Duodenal mucosa (tissue), 2 donors: ENCODE results near the gene FEM1C.

ENCODE experiments used
- H3K27ac ChIP-seq: one replicate; pipeline ENCODE4 v1.7.0; 2013; ENCODE audit warnings: low read depth, low read length
- H3K27me3 ChIP-seq, 2 donors: one replicate each; pipeline ENCODE4 v1.7.0; 2013; ENCODE audit warnings: low read length in 2 of 2, control low read depth in 1 of 2; ENCODE audit not compliant: insufficient read depth in 2 of 2, control insufficient read depth in 1 of 2
- H3K36me3 ChIP-seq, 2 donors: one replicate each; pipeline ENCODE4 v1.7.0; 2013; ENCODE audit warnings: low read length in 2 of 2, control low read depth in 1 of 2; ENCODE audit not compliant: insufficient read depth in 2 of 2, control insufficient read depth in 1 of 2
- H3K4me1 ChIP-seq, 2 donors: one replicate each; pipeline ENCODE4 v1.7.0; 2013; ENCODE audit warnings: low read length in 2 of 2, control low read depth in 1 of 2; ENCODE audit not compliant: insufficient read depth in 2 of 2, control insufficient read depth in 1 of 2
- H3K4me3 ChIP-seq, 2 donors: one replicate each; pipeline ENCODE4 v1.7.0; 2013; ENCODE audit warnings: low read length in 2 of 2, low read depth in 1 of 2
- H3K9ac ChIP-seq, 2 donors: one replicate each; pipeline ENCODE4 v1.7.0; 2013; ENCODE audit warnings: low read length in 2 of 2, low read depth in 1 of 2
- H3K9me3 ChIP-seq, 2 donors: one replicate each; pipeline ENCODE4 v1.7.0; 2013; ENCODE audit warnings: low read length in 2 of 2, control low read depth in 1 of 2; ENCODE audit not compliant: control insufficient read depth in 1 of 2

Gene FEM1C

DNA sequence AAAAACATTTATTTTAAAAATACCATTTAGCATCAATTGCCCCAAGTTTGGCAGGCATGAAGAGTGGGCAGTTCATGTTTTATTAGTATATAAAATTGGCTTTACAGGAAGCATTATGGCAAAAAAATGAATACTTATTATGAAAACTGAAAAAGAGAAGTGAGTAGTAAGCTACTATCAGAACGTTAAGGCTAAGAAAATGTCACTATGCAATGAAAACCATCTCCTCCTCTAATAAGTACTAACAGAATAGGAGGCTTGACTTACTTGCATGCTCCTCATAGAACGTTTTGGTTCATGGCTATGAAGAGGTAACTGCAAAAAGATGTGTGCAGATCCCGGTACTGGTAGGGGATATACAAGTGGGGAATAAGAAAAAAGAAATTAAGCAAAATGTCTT, 34.1 kb upstream of the FEM1C start:
- H3K27ac ChIP-seq = no peak overlapping the region
- no peaks in the 10 kb centered on the region for H3K4me1 ChIP-seq
- H3K36me3 ChIP-seq = no peaks in the 10 kb centered on the region
- no peak overlapping the region for H3K4me3 ChIP-seq
- no peaks in the 10 kb centered on the region for H3K9me3 ChIP-seq
- H3K9ac ChIP-seq = no peak overlapping the region
- no peaks in the 10 kb centered on the region for H3K27me3 ChIP-seq

DNA sequence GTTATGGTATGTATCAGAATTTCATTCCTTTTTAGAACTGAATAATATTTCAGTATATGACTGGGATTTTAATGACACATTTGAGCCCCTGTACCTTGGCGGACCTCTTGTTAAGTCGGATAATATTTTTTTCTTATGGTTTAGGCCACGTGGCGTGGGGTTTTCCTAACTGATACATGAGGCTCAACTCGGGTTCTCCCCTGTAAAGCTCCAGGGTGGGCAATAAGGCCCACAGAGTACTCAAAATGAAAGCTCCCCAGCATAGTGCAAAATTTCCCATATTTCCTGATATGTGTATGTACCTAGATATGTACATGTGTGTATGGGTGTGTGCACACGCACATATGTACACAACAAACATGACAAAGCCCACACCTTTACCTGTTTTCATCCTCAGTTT, 33.2 kb upstream of the FEM1C start:
- Histone ChIP-seq H3K36me3 (no peaks in the 10 kb centered on the region), H3K4me1 (no peaks in the 10 kb centered on the region), H3K9me3 (no peaks in the 10 kb centered on the region), H3K27me3 (no peaks in the 10 kb centered on the region), H3K9ac (no peak overlapping the region), H3K27ac (no peak overlapping the region), H3K4me3 (no peak overlapping the region)

DNA sequence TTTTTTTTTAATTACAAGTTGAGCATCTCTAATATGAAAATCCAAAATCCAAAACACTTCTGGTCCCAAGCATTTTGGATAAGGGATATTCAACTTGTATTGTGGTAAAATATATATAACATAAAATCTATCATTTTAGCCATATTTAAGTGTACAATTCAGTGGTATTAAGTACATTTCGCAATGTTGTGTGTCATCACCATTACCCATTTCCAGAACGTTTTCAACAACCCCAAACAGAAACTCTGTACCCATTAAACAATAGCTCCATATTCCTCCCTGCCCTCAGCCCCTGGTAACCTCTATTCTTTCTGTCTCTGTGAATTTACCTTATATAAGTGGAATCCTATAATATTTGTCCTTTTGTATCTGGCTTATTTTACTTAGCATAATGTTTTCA, 32.8 kb upstream of the FEM1C start:
- H3K4me1 ChIP-seq = no peaks in the 10 kb centered on the region
- H3K9ac ChIP-seq = no peak overlapping the region
- no peaks in the 10 kb centered on the region for H3K27me3 ChIP-seq
- H3K4me3 ChIP-seq = no peak overlapping the region
- no peak overlapping the region for H3K27ac ChIP-seq
- no peaks in the 10 kb centered on the region for H3K9me3 ChIP-seq
- no peaks in the 10 kb centered on the region for H3K36me3 ChIP-seq

DNA sequence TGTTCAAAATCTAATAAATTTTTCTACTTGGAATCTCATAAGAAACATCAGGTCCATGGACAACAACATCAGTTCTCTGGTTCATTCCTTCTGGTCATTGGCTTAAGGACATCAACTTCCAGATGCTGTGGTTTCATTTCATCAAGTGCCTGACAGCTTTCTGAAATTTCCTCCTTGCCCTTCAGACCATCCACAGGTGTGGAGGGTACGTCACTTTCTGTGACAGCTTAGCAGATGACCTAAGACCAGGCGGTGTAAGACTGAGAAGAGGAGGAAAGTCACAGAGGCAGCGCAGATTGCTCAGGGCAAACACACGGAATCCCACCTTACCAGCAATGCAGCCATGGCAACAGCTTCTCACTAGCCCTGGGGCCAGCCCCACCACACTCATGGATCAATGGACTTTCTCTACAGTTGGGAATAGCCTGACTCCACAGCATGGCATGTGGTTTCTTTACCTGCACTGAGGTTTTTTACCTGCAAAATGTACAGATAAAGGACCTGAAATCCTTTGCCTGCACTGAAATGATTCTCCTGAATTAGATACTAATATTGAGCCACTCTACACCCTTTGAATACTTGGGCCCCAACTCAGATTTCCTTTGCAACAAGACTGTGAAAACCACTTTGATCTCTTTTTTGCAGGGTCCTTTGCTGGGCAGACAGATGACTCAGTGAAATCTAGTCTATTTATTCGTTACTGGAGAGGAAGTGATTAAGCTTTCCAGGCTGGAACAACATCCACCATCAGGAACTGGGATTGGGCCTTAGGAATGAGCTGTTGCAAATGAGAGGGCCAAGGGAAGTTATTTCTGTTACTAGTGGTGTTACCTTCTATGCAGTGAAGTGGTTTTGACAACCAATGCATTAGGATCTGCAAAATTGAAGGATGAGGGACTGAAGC, 30.8 kb upstream of the FEM1C start:
- H3K36me3 ChIP-seq = no peaks in the 10 kb centered on the region
- H3K9me3 ChIP-seq = no peaks in the 10 kb centered on the region
- no peak overlapping the region for H3K4me3 ChIP-seq
- no peak overlapping the region for H3K27ac ChIP-seq
- no peaks in the 10 kb centered on the region for H3K27me3 ChIP-seq
- H3K4me1 ChIP-seq = no peaks in the 10 kb centered on the region
- H3K9ac ChIP-seq = no peak overlapping the region

DNA sequence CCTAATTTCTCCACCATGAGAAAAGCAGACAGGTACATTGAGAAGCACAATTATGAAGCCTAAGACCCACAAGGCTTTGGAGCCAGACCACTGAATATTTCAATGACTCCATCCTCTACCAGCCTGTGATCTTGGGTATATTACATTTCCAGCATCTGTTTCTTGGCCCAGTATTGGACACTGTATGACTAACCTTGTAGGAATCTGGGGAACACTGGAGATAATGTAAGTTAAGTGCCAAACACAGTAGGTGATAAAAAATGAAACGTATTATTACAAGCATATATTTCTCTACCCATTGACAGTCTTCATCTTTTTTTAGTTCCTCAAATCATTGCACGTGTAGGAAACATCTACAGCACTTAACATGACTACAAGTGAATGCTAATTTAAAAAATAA, 28.6 kb upstream of the FEM1C start:
- H3K27ac ChIP-seq = no peak overlapping the region
- no peak overlapping the region for H3K4me3 ChIP-seq
- no peaks in the 10 kb centered on the region for H3K9me3 ChIP-seq
- H3K27me3 ChIP-seq = no peaks in the 10 kb centered on the region
- H3K4me1 ChIP-seq = no peaks in the 10 kb centered on the region
- H3K9ac ChIP-seq = no peak overlapping the region
- H3K36me3 ChIP-seq = no peaks in the 10 kb centered on the region

DNA sequence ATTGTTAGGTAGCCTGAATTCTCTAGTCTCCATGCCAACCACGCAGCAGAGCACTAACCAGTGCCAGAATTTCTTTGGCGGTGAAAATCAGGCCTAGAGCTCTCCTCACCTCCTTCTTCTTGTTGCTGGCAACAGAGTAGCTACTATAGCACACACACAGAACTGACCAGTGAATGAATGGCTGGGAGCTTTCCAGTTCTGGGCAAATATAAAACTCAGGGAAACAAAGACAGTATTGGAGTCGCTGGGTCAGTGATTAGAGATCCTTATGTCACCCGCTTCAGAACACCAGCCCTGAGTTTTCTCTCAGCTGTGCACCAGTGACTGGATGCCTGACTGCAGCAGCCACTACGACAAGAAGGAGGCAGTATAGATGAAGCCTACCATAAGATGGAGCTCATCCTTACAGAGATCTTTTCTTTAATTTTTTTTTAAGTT, 26.9 kb upstream of the FEM1C start:
- H3K4me1 ChIP-seq = no peaks in the 10 kb centered on the region
- H3K27me3 ChIP-seq = no peaks in the 10 kb centered on the region
- no peak overlapping the region for H3K9ac ChIP-seq
- H3K9me3 ChIP-seq = no peaks in the 10 kb centered on the region
- no peak overlapping the region for H3K27ac ChIP-seq
- H3K4me3 ChIP-seq = no peak overlapping the region
- H3K36me3 ChIP-seq = no peaks in the 10 kb centered on the region

DNA sequence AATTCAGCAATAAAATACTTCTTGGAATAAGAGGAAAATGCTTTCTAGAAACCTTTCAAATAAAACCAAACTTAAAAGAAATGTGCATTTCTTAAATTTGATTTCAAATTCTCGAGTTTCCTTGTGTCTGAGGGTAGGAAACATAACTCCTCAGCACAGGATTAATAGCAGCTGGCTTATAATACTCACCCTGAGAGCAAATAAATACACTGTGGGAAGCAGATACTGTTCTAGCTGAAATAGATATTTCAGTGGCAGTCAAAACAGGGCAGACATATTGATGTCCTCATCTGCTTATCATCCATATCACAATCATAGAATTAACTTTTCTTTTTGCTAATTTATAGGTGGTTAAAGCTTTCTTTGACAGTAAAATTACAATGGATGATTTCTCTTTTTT, 24.1 kb upstream of the FEM1C start:
- Histone ChIP-seq H3K36me3 (no peaks in the 10 kb centered on the region), H3K9me3 (no peaks in the 10 kb centered on the region), H3K9ac (no peak overlapping the region), H3K27ac (no peak overlapping the region), H3K27me3 (no peaks in the 10 kb centered on the region), H3K4me1 (no peaks in the 10 kb centered on the region), H3K4me3 (no peak overlapping the region)

DNA sequence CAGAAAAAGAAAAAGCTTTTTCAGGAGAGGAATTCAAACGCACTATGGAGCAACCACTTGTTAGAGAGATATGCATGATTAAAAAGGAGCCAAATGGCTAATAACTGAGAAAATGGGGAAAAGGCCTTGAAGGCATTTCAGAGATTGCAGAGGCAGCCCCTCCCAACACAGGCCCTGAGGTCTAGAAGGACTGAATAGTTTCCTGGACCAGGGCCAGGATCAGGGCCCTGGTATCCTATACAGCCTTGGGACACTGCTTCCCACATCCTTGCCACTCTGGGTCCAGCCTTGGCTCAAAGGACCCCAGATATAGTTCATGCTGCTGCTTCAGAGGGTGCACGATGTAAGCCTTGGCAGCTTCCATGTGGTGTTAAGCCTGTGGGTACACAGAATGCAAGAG, 20.7 kb upstream of the FEM1C start:
- Histone ChIP-seq H3K4me1 (no peaks in the 10 kb centered on the region), H3K27me3 (no peaks in the 10 kb centered on the region), H3K4me3 (no peak overlapping the region), H3K9me3 (no peaks in the 10 kb centered on the region), H3K27ac (no peak overlapping the region), H3K9ac (no peak overlapping the region), H3K36me3 (no peaks in the 10 kb centered on the region)

DNA sequence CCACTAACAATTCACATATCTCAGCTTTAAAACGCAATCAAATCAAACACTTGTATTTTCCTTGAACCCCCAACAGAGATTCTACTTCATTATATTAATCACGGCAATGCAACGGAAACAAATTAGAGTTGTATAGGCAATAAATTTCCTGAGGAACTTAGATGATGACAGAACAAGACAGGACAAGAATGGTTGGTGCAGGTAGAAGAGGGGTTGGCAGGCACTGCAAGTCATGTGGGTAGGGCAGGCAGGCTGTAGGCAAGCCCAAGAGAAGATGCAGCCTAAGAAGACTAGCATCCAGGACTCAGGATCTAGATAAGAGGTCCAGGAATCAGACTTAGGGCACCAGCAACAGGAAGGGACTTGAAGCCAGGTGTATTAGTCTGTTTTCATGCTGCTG, 16.6 kb upstream of the FEM1C start:
- Histone ChIP-seq H3K9ac (no peak overlapping the region), H3K4me3 (no peak overlapping the region), H3K9me3 (no peaks in the 10 kb centered on the region), H3K36me3 (no peaks in the 10 kb centered on the region), H3K27me3 (no peaks in the 10 kb centered on the region), H3K27ac (no peak overlapping the region), H3K4me1 (peaks cover 0 to 8% of the 10 kb centered on the region in 2 donors)

DNA sequence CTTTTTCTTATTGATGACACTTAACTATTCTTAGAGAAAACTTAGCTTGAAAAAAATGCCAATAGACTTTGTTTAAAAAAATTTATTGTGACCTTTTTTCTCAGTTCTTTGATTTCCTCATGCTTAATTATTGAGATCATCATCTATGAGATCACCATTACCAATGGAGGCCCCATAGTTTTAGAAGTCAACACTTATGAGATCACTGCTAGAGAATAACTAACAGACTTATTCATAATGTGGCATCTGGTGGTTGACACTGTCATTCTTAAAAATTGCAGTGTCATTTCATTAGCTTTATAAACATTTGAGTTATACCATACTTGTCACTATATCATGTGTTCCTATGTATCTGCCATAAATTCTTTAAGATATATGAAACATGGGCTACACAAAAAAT, 14.9 kb upstream of the FEM1C start:
- Histone ChIP-seq H3K4me3 (no peak overlapping the region), H3K4me1 (peaks cover 0 to 8% of the 10 kb centered on the region in 2 donors), H3K9ac (no peak overlapping the region), H3K27ac (no peak overlapping the region), H3K36me3 (no peaks in the 10 kb centered on the region), H3K9me3 (no peaks in the 10 kb centered on the region), H3K27me3 (no peaks in the 10 kb centered on the region)
